GM12892 (cell line): Measurements from ENCODE around the gene UCK2.

ENCODE experiments used
- DNase-seq: peaks from one replicate; pipeline ENCODE4 v3.0.0; 2011; ENCODE audit not compliant: insufficient read length
- FAIRE-seq: peaks from 2 replicates; lab custom pipeline; 2011; peaks lifted over from hg19 to GRCh38; lab: Jason Lieb, UNC
- POLR2A ChIP-seq: IDR thresholded peaks from 2 replicates; pipeline ENCODE4 v1.6.1; 2011; ENCODE audit warnings: low read depth, low read length, control low read depth
- POLR2AphosphoS5 ChIP-seq: IDR thresholded peaks from 2 replicates; pipeline ENCODE4 v1.6.1; 2011; ENCODE audit warnings: low read depth, low read length, control low read depth
- TAF1 ChIP-seq: IDR thresholded peaks from 2 replicates; pipeline ENCODE4 v1.6.1; 2011; ENCODE audit warnings: low read depth, mild to moderate bottlenecking, control low read depth, low read length, borderline replicate concordance

The UCK2 gene

GRCh38 chr1:165942062-165942461 lies 114.6 kb downstream of the UCK2 start:
- DNase-seq (no peak), FAIRE-seq (no peak)
- TF ChIP-seq POLR2A (no peak), TAF1 (no peak), POLR2AphosphoS5 (no peak)

- no peak for TF ChIP-seq POLR2AphosphoS5
- TF ChIP-seq TAF1 = no peak
- TF ChIP-seq POLR2A = no peak
- FAIRE-seq = no peak
- DNase-seq = no peak
Measured at GRCh38 chr1:165942927-165943597, 115.6 kb downstream of the UCK2 start.

GRCh38 chr1:165945911-165946310 lies 118.5 kb downstream of the UCK2 start:
- FAIRE-seq = no peak
- TF ChIP-seq POLR2A = no peak
- no peak for TF ChIP-seq POLR2AphosphoS5
- TF ChIP-seq TAF1 = no peak
- DNase-seq = no peak

- FAIRE-seq = no peak
- TF ChIP-seq POLR2AphosphoS5 = no peak
- TF ChIP-seq POLR2A = no peak
- no peak for TF ChIP-seq TAF1
- DNase-seq = no peak
Measured at GRCh38 chr1:165947797-165948455, 120.5 kb downstream of the UCK2 start.

GRCh38 chr1:165949335-165950130 lies 122.1 kb downstream of the UCK2 start:
- no peak for FAIRE-seq
- no peak for TF ChIP-seq TAF1
- no peak for TF ChIP-seq POLR2A
- TF ChIP-seq POLR2AphosphoS5 = no peak
- DNase-seq = no peak

- DNase-seq = no peak
- no peak for FAIRE-seq
Measured at GRCh38 chr1:165954940-165955339, 127.5 kb downstream of the UCK2 start.

GRCh38 chr1:165958306-165958705 lies 130.9 kb downstream of the UCK2 start:
- no peak for TF ChIP-seq POLR2A
- TF ChIP-seq POLR2AphosphoS5 = no peak
- no peak for TF ChIP-seq TAF1
- no peak for FAIRE-seq
- no peak for DNase-seq

More at GRCh38 chr1:165954940-165955339, 127.5 kb downstream of the UCK2 start:
- TF ChIP-seq POLR2AphosphoS5 (no peak), POLR2A (no peak), TAF1 (no peak)

- TF ChIP-seq POLR2A (no peak), POLR2AphosphoS5 (no peak), TAF1 (no peak)
- FAIRE-seq = no peak
Measured at GRCh38 chr1:165960136-165960535, 132.7 kb downstream of the UCK2 start.

GRCh38 chr1:165960881-165961280 lies 133.5 kb downstream of the UCK2 start:
- FAIRE-seq (no peak), DNase-seq (no peak)
- TF ChIP-seq TAF1 = no peak
- TF ChIP-seq POLR2AphosphoS5 = no peak
- TF ChIP-seq POLR2A = no peak

More at GRCh38 chr1:165960136-165960535, 132.7 kb downstream of the UCK2 start:
- no peak for DNase-seq
